ENCODE measurements around the gene DDX60. TPM values are rescaled to one million over a fixed set of nuclear protein-coding genes. Genes with fewer than 3 reads are reported as not detected.
A peak's percentile ranks its signal among the peaks of the same experiment; 100 is the strongest.

Gene DDX60
- total RNA-seq, 1 experiment from 2014 or later = 3.3 TPM

- TF ChIP-seq EZH2 (IDR thresholded peaks at IDR 0.05; ENCODE audit: borderline replicate concordance, low read depth, low read length, poor library complexity, severe bottlenecking) = no peak
- TF ChIP-seq CTCF (conservative IDR thresholded peaks at IDR 0.05; ENCODE audit: low read depth, low read length) = no peak
- no TSS peak for BruUV-seq (replicated peaks)
- POLR2A ChIA-PET (ENCODE audit: low non-redundant PET) = no interaction called here
Observed at GRCh38 chr4:168361365-168362024, 42.9 kb upstream of the DDX60 start.

GRCh38 chr4:168360271-168360670 is 41.7 kb upstream of the DDX60 start:
- intact Hi-C loops (cut with micrococcal nuclease; ENCODE audit: unreplicated experiment) = no loop called here
- H3K4me3 ChIP-seq (ENCODE audit: low read depth, low read length, poor library complexity, severe bottlenecking) = no peak overlapping the region
- ChIA-PET POLR2A (ENCODE audit: low non-redundant PET) (no interaction called here), CTCF (no interaction called here)
- H3K9me3 ChIP-seq (ENCODE audit: low read depth, low read length, poor library complexity, severe bottlenecking) = no peaks in the 10 kb centered on the region
- DNase-seq (ENCODE audit: low spot score) = no peak
- no peak for TF ChIP-seq EZH2 (IDR thresholded peaks at IDR 0.05; ENCODE audit: borderline replicate concordance, low read depth, low read length, poor library complexity, severe bottlenecking)
- no peak for TF ChIP-seq CTCF (conservative IDR thresholded peaks at IDR 0.05; ENCODE audit: low read depth, low read length)
- H3K4me1 ChIP-seq (ENCODE audit: insufficient read depth, low read length, poor library complexity, severe bottlenecking) = no peaks in the 10 kb centered on the region
- no peaks in the 10 kb centered on the region for H3K27me3 ChIP-seq (replicated peaks; ENCODE audit: insufficient read depth, low read depth, low read length, poor library complexity)
- no peak overlapping the region for H3K27ac ChIP-seq (ENCODE audit: low read depth, low read length, poor library complexity, severe bottlenecking)
- H3K36me3 ChIP-seq (ENCODE audit: insufficient read depth, low read length, poor library complexity, severe bottlenecking) = no peaks in the 10 kb centered on the region
- BruUV-seq (replicated peaks) = no TSS peak

More at GRCh38 chr4:168361365-168362024, 42.9 kb upstream of the DDX60 start:
- H3K9me3 ChIP-seq (ENCODE audit: low read depth, low read length, poor library complexity, severe bottlenecking) = no peaks in the 10 kb centered on the region
- intact Hi-C loops (cut with micrococcal nuclease; ENCODE audit: unreplicated experiment) = no loop called here
- no peaks in the 10 kb centered on the region for H3K27me3 ChIP-seq (replicated peaks; ENCODE audit: insufficient read depth, low read depth, low read length, poor library complexity)
- CTCF ChIA-PET = interaction anchor here (0.6 kb wide), 1 partner anchor 649 kb away, joined by 10 read pairs; the partner anchor contains the start of gene CBR4
- no peaks in the 10 kb centered on the region for H3K4me1 ChIP-seq (ENCODE audit: insufficient read depth, low read length, poor library complexity, severe bottlenecking)
- H3K36me3 ChIP-seq (ENCODE audit: insufficient read depth, low read length, poor library complexity, severe bottlenecking) = no peaks in the 10 kb centered on the region
- H3K4me3 ChIP-seq (ENCODE audit: low read depth, low read length, poor library complexity, severe bottlenecking) = no peak overlapping the region
- peak; percentile 2 for DNase-seq (ENCODE audit: low spot score)
- no peak overlapping the region for H3K27ac ChIP-seq (ENCODE audit: low read depth, low read length, poor library complexity, severe bottlenecking)

- no TSS peak for BruUV-seq (replicated peaks)
- Histone ChIP-seq H3K4me1 (ENCODE audit: insufficient read depth, low read length, poor library complexity, severe bottlenecking) (no peaks in the 10 kb centered on the region), H3K27me3 (replicated peaks; ENCODE audit: insufficient read depth, low read depth, low read length, poor library complexity) (no peaks in the 10 kb centered on the region), H3K36me3 (ENCODE audit: insufficient read depth, low read length, poor library complexity, severe bottlenecking) (no peaks in the 10 kb centered on the region), H3K27ac (ENCODE audit: low read depth, low read length, poor library complexity, severe bottlenecking) (no peak overlapping the region), H3K4me3 (ENCODE audit: low read depth, low read length, poor library complexity, severe bottlenecking) (no peak overlapping the region), H3K9me3 (ENCODE audit: low read depth, low read length, poor library complexity, severe bottlenecking) (no peaks in the 10 kb centered on the region)
- intact Hi-C loops (cut with micrococcal nuclease; ENCODE audit: unreplicated experiment) = no loop called here
- DNase-seq (ENCODE audit: low spot score) = no peak
- TF ChIP-seq CTCF (conservative IDR thresholded peaks at IDR 0.05; ENCODE audit: low read depth, low read length) = no peak
- no peak for TF ChIP-seq EZH2 (IDR thresholded peaks at IDR 0.05; ENCODE audit: borderline replicate concordance, low read depth, low read length, poor library complexity, severe bottlenecking)
- ChIA-PET POLR2A (ENCODE audit: low non-redundant PET) (no interaction called here), CTCF (no interaction called here)
Observed at GRCh38 chr4:168357941-168358340, 39.4 kb upstream of the DDX60 start.

Measured in A673 (cell line).